GM12873 (cell line): ENCODE data around the gene SLC15A1.

Experiments
- CTCF ChIP-seq: IDR thresholded peaks from 2 replicates; pipeline ENCODE4 v1.5.1; 2012; ENCODE audit warnings: low read depth, mild to moderate bottlenecking, moderate library complexity, low read length, control low read depth; ENCODE audit not compliant: insufficient read depth; ENCODE audit errors: missing control alignments

The SLC15A1 gene

GRCh38 chr13:98749501-98749900 lies 3.0 kb downstream of the SLC15A1 start:
- TF ChIP-seq CTCF, result no peak

- TF ChIP-seq CTCF, result no peak
These were observed 5.5 kb downstream of the SLC15A1 start for GRCh38 chr13:98746968-98747367.

- no peak for TF ChIP-seq CTCF
These were observed 9.1 kb downstream of the SLC15A1 start for GRCh38 chr13:98743377-98743776.

GRCh38 chr13:98742961-98743360 lies 9.5 kb downstream of the SLC15A1 start:
- no peak for TF ChIP-seq CTCF

- TF ChIP-seq CTCF, result no peak
These were observed 10.6 kb downstream of the SLC15A1 start for GRCh38 chr13:98741741-98742435.

- no peak for TF ChIP-seq CTCF
These were observed 12.3 kb downstream of the SLC15A1 start for GRCh38 chr13:98740131-98740530.

GRCh38 chr13:98738993-98739392 lies 13.5 kb downstream of the SLC15A1 start:
- TF ChIP-seq CTCF, result no peak

- TF ChIP-seq CTCF, result no peak
These were observed 14.3 kb downstream of the SLC15A1 start for GRCh38 chr13:98738213-98738612.
